ENCODE results near the gene TNPO3. TPM values are rescaled to one million over a fixed set of nuclear protein-coding genes. Genes with fewer than 3 reads are reported as not detected.

TNPO3 gene
- total RNA-seq, 2 experiments from 2014 or later: 75.1 to 75.8 TPM

DNA sequence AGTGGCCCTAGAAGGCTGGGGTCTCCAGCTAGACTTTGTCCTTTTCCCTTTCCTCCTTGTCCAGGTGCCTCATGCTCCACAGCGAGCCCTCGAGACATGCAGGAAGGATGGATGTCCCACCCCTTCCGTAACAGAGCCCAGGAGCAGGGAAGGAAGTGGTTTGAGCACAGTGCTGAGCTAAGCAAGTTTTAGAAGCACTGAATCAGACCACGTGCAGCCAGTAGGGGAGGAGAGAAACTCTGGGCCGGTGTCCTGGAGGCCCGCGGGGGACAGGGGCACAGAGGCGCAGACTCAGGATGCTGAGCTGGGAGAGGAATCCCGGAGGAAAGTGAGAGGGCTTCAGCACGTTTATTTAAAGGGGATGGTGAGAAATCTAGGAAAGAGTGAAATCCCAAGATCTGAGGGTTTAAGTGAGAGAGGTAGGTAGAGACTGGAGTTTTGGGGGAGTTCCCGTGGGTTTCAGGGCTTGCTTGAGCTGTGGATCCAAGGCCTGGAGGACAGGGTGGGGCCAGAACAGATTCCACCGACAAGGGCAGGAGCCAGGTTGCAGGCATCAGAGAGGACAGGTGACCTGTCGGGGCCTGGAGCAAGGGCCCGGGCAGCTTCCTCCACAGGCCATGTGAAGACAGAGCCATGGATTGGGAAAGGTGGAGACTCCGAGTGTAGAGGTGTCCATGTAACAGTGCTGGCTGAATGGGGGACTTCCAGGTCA lies 121.6 kb downstream of the TNPO3 start:
- POLR2A ChIA-PET: interaction anchor here (0.6 to 1.3 kb wide), 3 partner anchors 30 to 190 kb away, joined by 3 to 5 read pairs (median 4); no protein-coding TSS in a partner anchor
- CTCF ChIA-PET: interaction anchor here (0.8 to 1.2 kb wide), 4 partner anchors 8 to 159 kb away, joined by 3 to 5 read pairs (median 4); no protein-coding TSS in a partner anchor

GRCh38 chr7:128932862-128933179 lies 122.1 kb downstream of the TNPO3 start:
- POLR2A ChIA-PET: interaction anchor here (1.3 kb wide), 1 partner anchor 30 kb away, joined by 5 read pairs; no protein-coding TSS in a partner anchor
- CTCF ChIA-PET: interaction anchor here (0.8 to 1.2 kb wide), 3 partner anchors 9 to 159 kb away, joined by 3 to 5 read pairs (median 4); no protein-coding TSS in a partner anchor

DNA sequence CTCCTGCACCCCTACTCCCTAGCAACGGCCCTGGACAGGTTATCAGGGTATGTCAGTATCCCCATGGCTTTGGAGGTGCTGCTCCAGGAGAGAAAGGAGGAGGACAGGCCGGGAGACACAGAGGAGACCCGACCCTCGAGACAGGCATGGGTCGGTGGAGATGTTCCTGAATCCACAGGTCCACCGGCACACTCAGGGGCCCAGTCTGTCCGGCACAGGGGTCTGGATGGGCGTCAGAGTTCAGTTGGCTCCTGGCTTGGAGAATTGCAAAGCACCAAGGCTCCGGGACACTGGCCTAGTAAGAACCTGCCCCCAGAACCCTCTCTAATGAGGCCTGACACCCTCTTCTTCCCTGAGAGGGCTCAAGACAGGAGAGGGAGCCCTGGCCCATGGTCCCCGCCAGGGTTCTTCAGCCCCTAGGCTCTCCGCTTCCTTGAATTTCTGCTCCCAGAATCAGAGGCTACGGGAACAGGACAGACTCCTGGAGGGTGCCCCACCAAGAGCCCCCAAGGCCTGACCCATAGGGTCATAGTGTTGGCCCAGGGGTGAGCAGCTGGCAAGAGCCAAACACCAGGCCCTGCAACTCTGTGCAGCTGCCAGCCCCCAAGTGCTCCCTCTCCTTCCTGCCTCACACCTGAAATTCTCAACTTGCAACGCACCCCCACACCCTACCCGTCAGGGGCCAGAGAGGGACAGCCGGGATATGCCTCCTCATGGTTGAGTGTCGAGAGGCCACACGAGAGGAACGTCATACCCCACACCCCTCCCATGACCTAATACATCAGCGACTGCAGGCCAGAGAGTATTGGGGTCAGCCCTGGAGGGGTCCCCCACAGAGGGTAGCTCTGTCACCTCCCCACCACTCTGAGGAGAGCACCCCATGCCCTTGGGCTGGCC lies 122.7 kb downstream of the TNPO3 start:
- POLR2A ChIA-PET: interaction anchor here (1.3 kb wide), 1 partner anchor 31 kb away, joined by 5 read pairs; no protein-coding TSS in a partner anchor

DNA sequence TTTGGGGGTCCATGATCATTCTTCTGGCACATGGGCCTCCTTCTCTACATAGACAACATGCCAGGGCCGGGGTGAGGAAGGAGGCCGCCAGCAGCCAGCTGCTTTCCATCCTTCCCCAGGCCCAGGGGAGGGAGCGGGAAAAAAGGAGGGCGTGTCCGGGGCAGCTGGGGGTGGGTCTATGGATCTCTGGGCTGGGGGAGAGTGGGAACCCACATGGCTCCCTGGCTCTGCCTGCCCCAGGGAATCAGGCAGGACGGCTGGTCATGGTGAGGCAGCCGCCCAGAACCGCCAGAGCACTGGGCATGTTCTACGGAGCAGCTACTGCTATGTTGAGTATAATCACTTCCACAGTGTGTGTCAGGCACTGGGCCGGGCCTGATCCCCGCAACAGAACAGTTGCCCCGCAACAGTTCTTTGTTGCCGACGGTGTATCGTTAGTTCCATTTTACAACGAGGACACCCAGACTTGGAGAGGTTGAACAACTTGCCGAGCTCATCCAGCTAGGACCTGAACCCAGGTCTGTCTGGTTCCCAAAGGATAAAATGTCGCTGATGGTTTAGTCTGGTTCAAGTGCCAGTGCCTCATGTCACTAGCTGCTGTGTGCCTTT lies 123.6 kb downstream of the TNPO3 start:
- ChIA-PET POLR2A (no interaction called here), CTCF (interaction anchor here (0.6 kb wide), 1 partner anchor 40 kb away, joined by 3 read pairs; no protein-coding TSS in a partner anchor)

More for the DNA sequence above, 122.7 kb downstream of the TNPO3 start:
- CTCF ChIA-PET: interaction anchor here (0.6 to 1.2 kb wide), 3 partner anchors 9 to 39 kb away, joined by 3 to 5 read pairs (median 3); no protein-coding TSS in a partner anchor

DNA sequence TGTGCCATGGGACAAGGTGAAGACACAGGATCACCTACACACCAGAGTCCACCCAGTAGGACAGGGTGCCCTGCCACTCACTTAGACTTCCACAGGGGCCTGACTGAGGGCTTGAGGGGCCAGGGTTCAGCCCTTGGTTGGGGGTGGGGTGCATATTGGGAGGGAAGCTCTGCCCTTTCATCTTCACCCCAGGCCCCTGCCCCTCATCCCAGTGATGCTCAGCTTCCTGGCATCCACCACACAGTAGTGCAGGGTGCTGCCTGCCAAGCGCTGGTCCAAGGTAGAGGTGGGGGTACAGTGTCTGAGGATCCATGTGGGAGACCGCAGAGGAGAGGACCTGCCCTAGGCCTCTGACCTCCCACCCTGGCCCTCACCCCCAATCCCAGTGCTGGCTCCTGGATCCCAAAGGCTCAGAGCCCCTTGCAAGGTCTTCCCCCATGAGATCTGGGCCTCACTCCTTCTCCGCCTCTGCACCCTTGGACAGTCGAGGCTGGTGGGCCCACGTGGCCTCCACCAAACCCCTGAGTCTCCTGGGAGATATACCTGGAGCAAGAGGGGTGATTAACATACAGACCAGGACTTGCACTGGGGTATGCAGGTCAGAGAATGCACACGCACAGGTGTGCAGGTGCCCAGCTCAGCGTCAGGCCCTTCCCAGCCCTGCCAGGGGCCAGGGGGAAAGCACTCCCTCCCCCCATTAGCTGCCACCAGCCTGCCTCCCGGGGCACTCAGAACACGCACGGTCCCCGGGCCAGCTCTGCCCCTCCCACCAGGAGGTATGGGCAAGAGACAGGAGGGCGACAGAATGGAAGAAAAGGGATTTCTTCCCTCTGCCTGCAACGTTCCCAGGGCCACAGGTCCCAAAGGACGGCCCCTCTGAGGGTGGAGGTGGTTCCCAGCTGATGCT lies 125.8 kb downstream of the TNPO3 start:
- CTCF ChIA-PET: no interaction called here
- POLR2A ChIA-PET: no interaction called here

GRCh38 chr7:128928159-128928813 lies 126.6 kb downstream of the TNPO3 start:
- ChIA-PET CTCF (no interaction called here), POLR2A (no interaction called here)

DNA sequence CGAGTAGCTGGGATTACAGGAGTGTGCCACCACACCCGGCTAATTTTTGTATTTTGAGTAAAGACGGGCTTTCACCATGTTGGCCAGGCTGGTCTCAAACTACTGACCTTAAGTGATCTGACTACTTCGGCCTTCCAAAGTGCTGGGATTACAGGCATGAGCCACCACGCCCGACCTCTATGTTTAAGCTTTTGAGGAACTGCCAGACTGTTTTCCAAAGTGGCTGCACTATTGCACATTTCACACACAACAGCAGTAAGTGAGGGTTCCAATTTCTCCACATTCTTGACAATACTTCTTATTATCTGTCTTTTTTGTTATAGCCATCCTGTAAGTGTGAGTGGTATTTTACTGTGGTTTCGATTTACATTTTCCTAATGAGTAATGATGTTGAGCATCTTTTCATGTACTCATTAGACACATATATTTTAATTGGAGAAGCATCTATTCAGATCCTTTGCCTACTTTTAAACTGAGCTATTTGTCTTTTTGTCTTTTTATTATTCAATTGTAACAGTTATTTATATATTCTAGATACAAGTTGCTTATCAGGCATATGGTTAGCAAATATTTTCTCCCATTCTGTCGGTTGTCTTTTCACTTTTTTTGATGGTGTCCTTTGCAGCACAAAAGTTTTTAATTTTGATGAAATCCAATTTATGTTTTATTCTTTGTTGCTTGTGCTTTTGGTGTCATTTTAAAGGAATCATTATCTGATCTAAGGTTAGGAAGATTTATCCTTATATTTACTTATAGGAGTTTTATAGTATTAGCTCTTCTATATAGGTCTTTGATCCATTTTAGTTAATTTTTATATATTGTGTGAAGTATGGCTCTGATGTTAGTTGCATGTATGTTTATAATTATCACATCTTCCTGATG lies 130.0 kb downstream of the TNPO3 start:
- CTCF ChIA-PET: no interaction called here
- POLR2A ChIA-PET: no interaction called here

DNA sequence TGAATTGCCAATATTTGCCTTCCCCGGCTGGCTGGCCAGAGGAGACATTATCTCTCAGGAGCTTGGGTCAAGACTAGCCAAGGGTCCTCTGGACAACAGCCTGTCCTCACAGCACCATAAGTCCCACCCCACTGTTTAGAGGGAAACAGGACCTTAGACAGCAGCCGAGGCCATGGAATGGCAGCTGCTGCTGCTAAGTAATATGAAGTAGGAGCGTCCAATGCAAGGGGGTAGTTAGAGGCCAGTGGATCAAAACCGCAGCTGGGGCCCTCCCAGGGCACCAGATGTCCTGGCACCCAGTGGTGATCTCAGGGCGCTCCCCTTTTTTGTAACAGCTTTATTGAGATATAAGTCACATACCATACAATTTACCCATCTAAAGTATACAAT lies 131.5 kb downstream of the TNPO3 start:
- POLR2A ChIA-PET: interaction anchor here (0.7 kb wide), 1 partner anchor 58 kb away, joined by 3 read pairs; no protein-coding TSS in a partner anchor
- CTCF ChIA-PET: no interaction called here

- ChIA-PET POLR2A (interaction anchor here (0.7 kb wide), 1 partner anchor 57 kb away, joined by 3 read pairs; no protein-coding TSS in a partner anchor), CTCF (no interaction called here)
These were observed 132.2 kb downstream of the TNPO3 start for GRCh38 chr7:128922496-128923410.

- POLR2A ChIA-PET: no interaction called here
- CTCF ChIA-PET: no interaction called here
These were observed 133.0 kb downstream of the TNPO3 start for GRCh38 chr7:128921866-128922440.

- ChIA-PET POLR2A (no interaction called here), CTCF (no interaction called here)
These were observed 133.9 kb downstream of the TNPO3 start for GRCh38 chr7:128920913-128921582.

DNA sequence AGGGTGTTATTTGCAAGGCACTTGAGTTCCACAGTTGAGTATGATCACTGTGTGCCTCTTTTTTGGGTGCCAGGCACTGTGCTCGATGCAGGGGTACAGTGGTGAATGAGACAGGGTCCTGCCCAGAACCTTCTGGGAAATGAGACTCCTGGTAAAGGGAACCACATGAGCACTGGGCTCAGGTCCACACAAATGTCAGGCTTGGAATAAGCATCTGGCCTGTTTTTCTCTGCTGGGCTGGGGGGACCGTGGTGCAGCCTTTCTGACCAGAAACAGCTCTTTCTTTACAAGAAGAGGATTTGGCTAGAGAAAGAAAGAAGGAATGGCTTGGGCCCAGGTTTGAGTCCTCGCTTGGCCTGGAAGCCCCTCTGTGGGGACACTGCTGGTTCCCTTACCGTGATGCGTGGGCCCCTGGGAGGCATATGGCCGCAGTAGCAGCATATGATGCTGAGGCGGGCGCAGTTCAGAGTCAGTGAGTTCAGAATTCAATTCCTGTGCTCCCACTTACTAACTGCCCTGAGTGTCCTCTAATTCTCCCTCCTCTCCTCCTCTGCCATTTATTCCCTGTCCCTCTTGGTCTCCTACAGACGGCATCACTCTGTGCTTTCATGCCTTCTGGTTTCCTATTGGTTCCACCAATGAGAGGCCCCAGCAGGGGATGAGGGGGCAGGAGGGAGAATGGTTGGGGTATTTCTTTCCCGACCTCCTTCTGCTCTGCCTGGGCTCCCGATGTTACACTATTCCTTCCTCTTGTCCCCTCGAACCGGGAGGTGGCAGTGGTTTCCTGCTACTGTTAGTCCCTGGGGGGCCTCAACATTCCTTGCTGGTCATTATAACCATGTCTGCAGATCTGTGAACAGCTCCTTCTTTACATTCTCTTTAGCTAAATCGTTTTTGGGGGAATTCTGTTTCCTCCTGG lies 134.8 kb downstream of the TNPO3 start:
- ChIA-PET CTCF (no interaction called here), POLR2A (no interaction called here)

DNA sequence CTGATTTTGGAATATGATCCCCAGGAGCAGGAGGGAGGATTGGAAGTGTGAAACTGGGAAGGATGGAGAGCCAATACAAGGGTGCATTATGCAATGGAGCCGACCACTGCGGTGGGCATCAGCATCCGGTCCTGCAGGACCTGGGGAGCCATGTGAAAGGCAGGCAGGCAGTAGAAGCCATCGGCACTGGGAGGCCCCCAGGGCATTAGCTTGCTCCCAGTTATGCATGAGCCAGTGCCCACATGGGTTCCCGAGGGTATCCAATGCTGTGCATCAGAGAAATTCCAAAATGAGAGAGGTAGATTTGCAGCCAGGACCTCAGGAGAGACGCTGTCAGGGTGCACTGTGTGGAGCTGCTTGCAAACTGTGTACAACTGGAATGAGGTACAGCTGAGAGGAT lies 135.7 kb downstream of the TNPO3 start:
- ChIA-PET POLR2A (no interaction called here), CTCF (no interaction called here)

GRCh38 chr7:128918016-128918665 lies 136.8 kb downstream of the TNPO3 start:
- ChIA-PET CTCF (no interaction called here), POLR2A (no interaction called here)
